Measurements from ENCODE around the gene LHFPL5. TPM values are rescaled to one million over a fixed set of nuclear protein-coding genes. Genes with fewer than 3 reads are reported as not detected.

The LHFPL5 gene
- polyA plus RNA-seq, 1 donor (not counting 4 experiments of a cell fraction or from before 2014, with no cell fraction given) = not detected

DNA sequence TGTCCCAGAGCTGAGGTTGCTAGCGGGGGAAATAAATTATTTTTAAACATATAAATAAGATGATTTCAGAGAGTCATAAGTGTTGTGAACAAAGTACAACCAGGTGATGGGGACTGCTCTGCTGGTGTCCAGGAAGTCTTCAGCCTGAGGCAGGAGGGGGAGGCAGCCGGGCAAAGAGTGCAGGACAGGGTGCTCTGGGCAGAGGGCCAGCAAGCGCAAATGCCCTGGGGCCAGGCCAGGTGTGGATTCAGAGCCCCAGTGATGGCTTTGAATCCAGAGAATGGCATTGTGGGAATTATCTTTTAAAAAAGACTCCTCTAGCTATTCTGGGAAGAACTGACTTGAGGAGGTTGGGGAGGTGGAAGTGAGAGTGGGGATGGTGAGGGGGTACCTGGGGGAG lies 22.7 kb upstream of the LHFPL5 start:
- Histone ChIP-seq H2AFZ (ENCODE audit: control insufficient read depth, low read length) (no peak overlapping the region), H3K79me2 (ENCODE audit: control insufficient read depth, insufficient read depth, low read length) (no peaks in the 10 kb centered on the region), H3K4me1 (ENCODE audit: control insufficient read depth, extremely low read depth, insufficient read depth, low read length) (peaks cover 6% of the 10 kb centered on the region), H3K9me3 (ENCODE audit: control insufficient read depth, low read depth, low read length) (no peaks in the 10 kb centered on the region), H3K9me1 (ENCODE audit: control insufficient read depth, extremely low read depth, insufficient read depth, low read length) (no peaks in the 10 kb centered on the region), H4K20me1 (ENCODE audit: control insufficient read depth, extremely low read depth, insufficient read depth, low read length) (no peaks in the 10 kb centered on the region), H3K4me2 (ENCODE audit: control insufficient read depth, extremely low read depth, insufficient read depth, low read depth, low read length) (no peak overlapping the region), H3K9ac (ENCODE audit: control insufficient read depth, extremely low read depth, insufficient read depth, low read length) (no peak overlapping the region), H3K4me3 (ENCODE audit: control insufficient read depth in 2 of 3, extremely low read depth in 1 of 3, insufficient read depth in 2 of 3, low read depth in 1 of 3, low read length in 3 of 3) (no peak overlapping the region), H3K36me3 (ENCODE audit: control insufficient read depth in 2 of 2, extremely low read depth in 1 of 2, insufficient read depth in 2 of 2, low read length in 2 of 2) (no peaks in the 10 kb centered on the region), H3K27me3 (ENCODE audit: control insufficient read depth, extremely low read depth, insufficient read depth, low read length) (peaks cover 22% of the 10 kb centered on the region), H3K27ac (ENCODE audit: control insufficient read depth, insufficient read depth, low read length) (no peak overlapping the region)
- no peak for FAIRE-seq
- DNase-seq (ENCODE audit: low read depth, low spot score) = no peak
- dilution Hi-C loops (cut with MboI; ENCODE audit: extremely low pct_ligation_motif_present, low sequenced_read_pairs) = no loop called here
- TF ChIP-seq, protein P1, sequence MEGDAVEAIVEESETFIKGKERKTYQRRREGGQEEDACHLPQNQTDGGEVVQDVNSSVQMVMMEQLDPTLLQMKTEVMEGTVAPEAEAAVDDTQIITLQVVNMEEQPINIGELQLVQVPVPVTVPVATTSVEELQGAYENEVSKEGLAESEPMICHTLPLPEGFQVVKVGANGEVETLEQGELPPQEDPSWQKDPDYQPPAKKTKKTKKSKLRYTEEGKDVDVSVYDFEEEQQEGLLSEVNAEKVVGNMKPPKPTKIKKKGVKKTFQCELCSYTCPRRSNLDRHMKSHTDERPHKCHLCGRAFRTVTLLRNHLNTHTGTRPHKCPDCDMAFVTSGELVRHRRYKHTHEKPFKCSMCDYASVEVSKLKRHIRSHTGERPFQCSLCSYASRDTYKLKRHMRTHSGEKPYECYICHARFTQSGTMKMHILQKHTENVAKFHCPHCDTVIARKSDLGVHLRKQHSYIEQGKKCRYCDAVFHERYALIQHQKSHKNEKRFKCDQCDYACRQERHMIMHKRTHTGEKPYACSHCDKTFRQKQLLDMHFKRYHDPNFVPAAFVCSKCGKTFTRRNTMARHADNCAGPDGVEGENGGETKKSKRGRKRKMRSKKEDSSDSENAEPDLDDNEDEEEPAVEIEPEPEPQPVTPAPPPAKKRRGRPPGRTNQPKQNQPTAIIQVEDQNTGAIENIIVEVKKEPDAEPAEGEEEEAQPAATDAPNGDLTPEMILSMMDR (optimal IDR thresholded peaks at IDR 0.05 in 1 of 3, IDR thresholded peaks at IDR 0.05 in 1 of 3, conservative IDR thresholded peaks at IDR 0.05 in 1 of 3; ENCODE audit: extremely low read depth in 1 of 3, insufficient read depth in 2 of 3, low read length in 3 of 3) = no peak
- TF ChIP-seq EZH2 (IDR thresholded peaks at IDR 0.05; ENCODE audit: low read length) = no peak

DNA sequence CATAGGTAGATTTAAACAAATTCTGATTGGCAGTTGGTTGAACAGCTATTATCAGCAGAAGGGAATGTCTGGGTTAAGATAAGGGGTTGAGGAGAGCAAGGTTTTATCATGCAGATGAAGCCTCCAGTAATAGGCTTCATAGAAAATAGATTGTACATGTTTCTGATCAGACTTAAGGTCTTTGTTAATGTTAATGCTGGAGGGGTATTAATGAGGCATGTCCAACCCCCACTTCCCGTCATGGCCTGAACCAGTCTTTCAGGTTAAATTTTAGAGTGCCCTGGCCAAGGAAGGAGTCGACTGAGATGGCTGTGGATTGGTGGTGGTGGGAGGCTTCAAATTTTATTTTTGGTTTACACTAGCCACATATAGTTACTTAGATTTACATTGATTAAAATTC lies 21.0 kb upstream of the LHFPL5 start:
- Histone ChIP-seq H3K4me1 (ENCODE audit: control insufficient read depth, extremely low read depth, insufficient read depth, low read length) (peaks cover 6% of the 10 kb centered on the region), H3K27ac (ENCODE audit: control insufficient read depth, insufficient read depth, low read length) (no peak overlapping the region), H3K4me2 (ENCODE audit: control insufficient read depth, extremely low read depth, insufficient read depth, low read depth, low read length) (no peak overlapping the region), H2AFZ (ENCODE audit: control insufficient read depth, low read length) (no peak overlapping the region), H3K9me1 (ENCODE audit: control insufficient read depth, extremely low read depth, insufficient read depth, low read length) (no peaks in the 10 kb centered on the region), H3K36me3 (ENCODE audit: control insufficient read depth in 2 of 2, extremely low read depth in 1 of 2, insufficient read depth in 2 of 2, low read length in 2 of 2) (no peaks in the 10 kb centered on the region), H3K9me3 (ENCODE audit: control insufficient read depth, low read depth, low read length) (no peaks in the 10 kb centered on the region), H4K20me1 (ENCODE audit: control insufficient read depth, extremely low read depth, insufficient read depth, low read length) (no peaks in the 10 kb centered on the region), H3K4me3 (ENCODE audit: control insufficient read depth in 2 of 3, extremely low read depth in 1 of 3, insufficient read depth in 2 of 3, low read depth in 1 of 3, low read length in 3 of 3) (no peak overlapping the region), H3K9ac (ENCODE audit: control insufficient read depth, extremely low read depth, insufficient read depth, low read length) (no peak overlapping the region), H3K27me3 (ENCODE audit: control insufficient read depth, extremely low read depth, insufficient read depth, low read length) (peaks cover 33% of the 10 kb centered on the region), H3K79me2 (ENCODE audit: control insufficient read depth, insufficient read depth, low read length) (no peaks in the 10 kb centered on the region)
- DNase-seq (ENCODE audit: low read depth, low spot score) (no peak), FAIRE-seq (no peak)
- TF ChIP-seq, protein P1 (optimal IDR thresholded peaks at IDR 0.05 in 1 of 3, IDR thresholded peaks at IDR 0.05 in 1 of 3, conservative IDR thresholded peaks at IDR 0.05 in 1 of 3; ENCODE audit: extremely low read depth in 1 of 3, insufficient read depth in 2 of 3, low read length in 3 of 3) = no peak
- no peak for TF ChIP-seq EZH2 (IDR thresholded peaks at IDR 0.05; ENCODE audit: low read length)
- dilution Hi-C loops (cut with MboI; ENCODE audit: extremely low pct_ligation_motif_present, low sequenced_read_pairs) = no loop called here

Measured in keratinocyte (primary cell).